C4-2B (cell line): ENCODE data around the gene ATG4A.

ENCODE experiments used
- H3K27ac ChIP-seq: fragments of 450-650 bp; 2 replicates; pipeline ENCODE4 v1.5.1; 2017
- CTCF ChIP-seq: fragments of 450-650 bp; conservative IDR thresholded peaks from 2 replicates; pipeline ENCODE4 v1.5.1; 2017; ENCODE audit warnings: mild to moderate bottlenecking
- ZFX ChIP-seq: fragments of 450-650 bp; IDR thresholded peaks from 2 replicates; pipeline ENCODE4 v1.6.1; 2017

Gene ATG4A

GRCh38 chrX:108168961-108169740 is 77.6 kb downstream of the ATG4A start:
- no peak overlapping the region for H3K27ac ChIP-seq
- no peak for TF ChIP-seq ZFX
- no peak for TF ChIP-seq CTCF

- no peak overlapping the region for H3K27ac ChIP-seq
- TF ChIP-seq CTCF = no peak
- no peak for TF ChIP-seq ZFX
Observed at GRCh38 chrX:108169768-108170167, 78.2 kb downstream of the ATG4A start.

GRCh38 chrX:108171671-108172070 is 80.1 kb downstream of the ATG4A start:
- no peak overlapping the region for H3K27ac ChIP-seq
- no peak for TF ChIP-seq ZFX
- TF ChIP-seq CTCF = no peak

- no peak overlapping the region for H3K27ac ChIP-seq
- TF ChIP-seq ZFX (no peak), CTCF (no peak)
Observed at GRCh38 chrX:108173874-108174273, 82.3 kb downstream of the ATG4A start.

- TF ChIP-seq ZFX = no peak
- TF ChIP-seq CTCF = no peak
Observed at GRCh38 chrX:108177351-108178142, 86.0 kb downstream of the ATG4A start.

GRCh38 chrX:108178143-108178498 is 86.5 kb downstream of the ATG4A start:
- no peak overlapping the region for H3K27ac ChIP-seq
- TF ChIP-seq CTCF = no peak

More at GRCh38 chrX:108177351-108178142, 86.0 kb downstream of the ATG4A start:
- H3K27ac ChIP-seq = no peak overlapping the region

GRCh38 chrX:108186811-108187210 is 95.2 kb downstream of the ATG4A start:
- TF ChIP-seq CTCF (no peak), ZFX (no peak)
- no peak overlapping the region for H3K27ac ChIP-seq
